Loucy (cell line): ENCODE data around the gene TMEM255A.

Source experiments
- H2AFZ ChIP-seq: fragments of 200-600 bp; sonication (generic); 2 replicates; pipeline ENCODE4 v1.6.0; 2016; ENCODE audit warnings: antibody characterized with exemption, mild to moderate bottlenecking, low read length, moderate library complexity
- H3F3A ChIP-seq: fragments of 200-600 bp; 2 replicates; pipeline ENCODE4 v1.6.0; 2016; ENCODE audit warnings: antibody characterized with exemption, low read depth, mild to moderate bottlenecking
- H3K27me3 ChIP-seq: fragments of 200-600 bp; sonication (generic); 2 replicates; pipeline ENCODE4 v1.6.1; 2014; ENCODE audit warnings: low read length, mild to moderate bottlenecking; ENCODE audit not compliant: insufficient read depth, poor library complexity, severe bottlenecking
- H3K36me3 ChIP-seq: fragments of 200-600 bp; sonication (generic); 2 replicates; pipeline ENCODE4 v1.6.1; 2016; ENCODE audit warnings: low read length; ENCODE audit not compliant: insufficient read depth
- H3K4me1 ChIP-seq: fragments of 200-600 bp; sonication (generic); 2 replicates; pipeline ENCODE4 v1.5.1; 2014; ENCODE audit warnings: low read length, mild to moderate bottlenecking; ENCODE audit not compliant: insufficient read depth, poor library complexity, severe bottlenecking
- H3K4me2 ChIP-seq: fragments of 200-600 bp; sonication (generic); 2 replicates; pipeline ENCODE4 v1.6.0; 2014; ENCODE audit warnings: antibody characterized with exemption, low read length, low read depth, mild to moderate bottlenecking; ENCODE audit not compliant: poor library complexity, severe bottlenecking
- H3K4me3 ChIP-seq: fragments of 200-600 bp; sonication (generic); 2 replicates; pipeline ENCODE4 v1.5.1; 2014; ENCODE audit warnings: low read length, mild to moderate bottlenecking, mixed read lengths; ENCODE audit not compliant: poor library complexity, severe bottlenecking
- H3K79me2 ChIP-seq: fragments of 200-600 bp; sonication (generic); 2 replicates; pipeline ENCODE4 v1.6.1; 2014; ENCODE audit warnings: low read length; ENCODE audit not compliant: insufficient read depth
- H3K9ac ChIP-seq: fragments of 200-600 bp; sonication (generic); 2 replicates; pipeline ENCODE4 v1.6.0; 2014; ENCODE audit warnings: mild to moderate bottlenecking, low read depth, low read length, moderate library complexity; ENCODE audit not compliant: poor library complexity, severe bottlenecking
- H3K9me2 ChIP-seq: fragments of 200-600 bp; sonication (generic); replicated peaks from 2 replicates; pipeline ENCODE4 v1.6.1; 2016; ENCODE audit warnings: low read depth, low read length, mixed read lengths
- H3K9me3 ChIP-seq: fragments of 200-600 bp; sonication (generic); 2 replicates; pipeline ENCODE4 v1.6.1; 2014; ENCODE audit warnings: mild to moderate bottlenecking, antibody characterized with exemption, low read length, low read depth; ENCODE audit not compliant: insufficient read depth
- H4K20me1 ChIP-seq: fragments of 200-600 bp; sonication (generic); 2 replicates; pipeline ENCODE4 v1.6.0; 2014; ENCODE audit warnings: antibody characterized with exemption, low read length, mild to moderate bottlenecking; ENCODE audit not compliant: insufficient read depth, poor library complexity, severe bottlenecking
- EZH2phosphoT487 ChIP-seq: fragments of 200-600 bp; IDR thresholded peaks from 2 replicates; pipeline ENCODE4 v1.6.1; 2018; ENCODE audit warnings: antibody characterized with exemption, mild to moderate bottlenecking, moderate library complexity, borderline replicate concordance
- TF ChIP-seq, protein P1 (sequence below): fragments of 200-600 bp; sonication (generic); conservative IDR thresholded peaks from 2 replicates; pipeline ENCODE4 v1.5.1; 2014; ENCODE audit warnings: mild to moderate bottlenecking, antibody characterized with exemption, low read length

The TMEM255A gene

DNA sequence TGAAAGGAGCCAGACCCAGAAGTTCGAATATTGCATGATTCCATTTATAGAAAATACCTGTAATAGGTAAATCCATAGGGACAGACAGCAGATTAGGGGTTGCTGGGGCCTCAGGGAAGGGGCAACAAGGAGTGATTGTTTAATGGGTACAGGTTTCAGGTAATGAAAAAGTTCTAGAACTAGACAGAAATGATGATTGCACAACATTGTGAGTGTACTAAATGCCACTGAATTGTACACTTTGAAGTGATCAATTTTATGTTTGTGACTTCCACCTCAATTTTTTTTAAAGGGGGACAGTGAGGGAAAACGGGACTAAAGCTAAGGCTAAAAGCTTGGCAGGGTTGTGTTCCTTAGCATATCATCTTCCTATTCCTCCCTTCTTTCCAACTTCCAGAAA is 37.1 kb downstream of the TMEM255A start:
- H3K4me2 ChIP-seq, result no peak overlapping the region
- H3F3A ChIP-seq, result no peaks in the 10 kb centered on the region
- no peaks in the 10 kb centered on the region for H3K27me3 ChIP-seq
- H3K4me3 ChIP-seq, result no peak overlapping the region
- H2AFZ ChIP-seq, result no peak overlapping the region
- no peaks in the 10 kb centered on the region for H3K9me3 ChIP-seq
- H3K4me1 ChIP-seq, result no peaks in the 10 kb centered on the region
- H3K36me3 ChIP-seq, result no peaks in the 10 kb centered on the region
- H4K20me1 ChIP-seq, result no peaks in the 10 kb centered on the region
- no peak overlapping the region for H3K9ac ChIP-seq
- TF ChIP-seq EZH2phosphoT487, result no peak
- TF ChIP-seq, protein P1, sequence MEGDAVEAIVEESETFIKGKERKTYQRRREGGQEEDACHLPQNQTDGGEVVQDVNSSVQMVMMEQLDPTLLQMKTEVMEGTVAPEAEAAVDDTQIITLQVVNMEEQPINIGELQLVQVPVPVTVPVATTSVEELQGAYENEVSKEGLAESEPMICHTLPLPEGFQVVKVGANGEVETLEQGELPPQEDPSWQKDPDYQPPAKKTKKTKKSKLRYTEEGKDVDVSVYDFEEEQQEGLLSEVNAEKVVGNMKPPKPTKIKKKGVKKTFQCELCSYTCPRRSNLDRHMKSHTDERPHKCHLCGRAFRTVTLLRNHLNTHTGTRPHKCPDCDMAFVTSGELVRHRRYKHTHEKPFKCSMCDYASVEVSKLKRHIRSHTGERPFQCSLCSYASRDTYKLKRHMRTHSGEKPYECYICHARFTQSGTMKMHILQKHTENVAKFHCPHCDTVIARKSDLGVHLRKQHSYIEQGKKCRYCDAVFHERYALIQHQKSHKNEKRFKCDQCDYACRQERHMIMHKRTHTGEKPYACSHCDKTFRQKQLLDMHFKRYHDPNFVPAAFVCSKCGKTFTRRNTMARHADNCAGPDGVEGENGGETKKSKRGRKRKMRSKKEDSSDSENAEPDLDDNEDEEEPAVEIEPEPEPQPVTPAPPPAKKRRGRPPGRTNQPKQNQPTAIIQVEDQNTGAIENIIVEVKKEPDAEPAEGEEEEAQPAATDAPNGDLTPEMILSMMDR, result no peak
- H3K79me2 ChIP-seq, result no peaks in the 10 kb centered on the region
- no peaks in the 10 kb centered on the region for H3K9me2 ChIP-seq

DNA sequence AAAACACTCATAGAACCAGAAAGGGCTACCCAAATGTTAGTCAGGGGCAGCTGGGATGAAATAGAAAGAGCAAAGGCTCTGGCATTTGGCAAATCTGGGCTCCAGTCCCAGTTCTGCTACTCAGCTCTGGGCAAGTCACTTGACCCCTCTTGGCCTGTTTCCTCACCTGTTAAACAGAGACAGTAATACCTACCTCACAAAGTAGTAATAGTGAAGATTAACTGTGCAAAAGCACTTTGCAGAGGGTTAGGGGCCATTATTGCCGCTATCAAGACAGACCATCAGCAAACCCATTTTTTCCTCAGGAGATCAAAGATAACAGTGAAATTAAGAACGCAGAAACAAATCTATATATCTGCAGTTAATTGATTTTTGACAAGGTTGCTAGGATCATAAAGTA is 40.0 kb downstream of the TMEM255A start:
- no peaks in the 10 kb centered on the region for H3F3A ChIP-seq
- H3K27me3 ChIP-seq, result no peaks in the 10 kb centered on the region
- H3K4me2 ChIP-seq, result no peak overlapping the region
- H3K79me2 ChIP-seq, result no peaks in the 10 kb centered on the region
- H3K4me3 ChIP-seq, result no peak overlapping the region
- no peaks in the 10 kb centered on the region for H3K4me1 ChIP-seq
- H4K20me1 ChIP-seq, result no peaks in the 10 kb centered on the region
- no peak overlapping the region for H2AFZ ChIP-seq
- no peaks in the 10 kb centered on the region for H3K9me3 ChIP-seq
- no peaks in the 10 kb centered on the region for H3K36me3 ChIP-seq
- no peak overlapping the region for H3K9ac ChIP-seq
- H3K9me2 ChIP-seq, result no peaks in the 10 kb centered on the region
- TF ChIP-seq, protein P1, result no peak
- TF ChIP-seq EZH2phosphoT487, result no peak

DNA sequence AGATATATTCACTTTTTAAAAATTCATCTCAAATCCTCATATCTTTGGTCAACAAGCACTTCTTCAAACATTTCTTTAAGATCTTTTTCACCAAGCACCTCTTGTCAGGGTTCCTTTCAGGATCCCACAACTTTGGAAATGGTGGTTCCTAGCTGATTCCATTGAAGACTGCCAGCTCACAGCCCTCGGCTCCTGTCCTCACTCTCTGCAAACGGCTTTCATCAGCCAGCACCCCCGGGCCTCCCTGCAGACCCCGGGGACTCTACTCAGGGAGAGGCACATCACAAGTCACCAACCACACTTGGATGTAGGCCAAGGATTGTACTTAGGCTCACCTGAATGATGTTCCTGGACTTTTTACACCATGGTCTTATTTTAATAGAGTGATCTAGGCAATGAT is 40.7 kb downstream of the TMEM255A start:
- H3K9me2 ChIP-seq, result no peaks in the 10 kb centered on the region
- H3K36me3 ChIP-seq, result no peaks in the 10 kb centered on the region
- H3K9ac ChIP-seq, result no peak overlapping the region
- no peaks in the 10 kb centered on the region for H3K4me1 ChIP-seq
- no peak overlapping the region for H3K4me2 ChIP-seq
- H3K4me3 ChIP-seq, result no peak overlapping the region
- no peaks in the 10 kb centered on the region for H3K79me2 ChIP-seq
- no peaks in the 10 kb centered on the region for H3F3A ChIP-seq
- no peak overlapping the region for H2AFZ ChIP-seq
- TF ChIP-seq, protein P1, result no peak
- no peak for TF ChIP-seq EZH2phosphoT487
- no peaks in the 10 kb centered on the region for H4K20me1 ChIP-seq
- no peaks in the 10 kb centered on the region for H3K27me3 ChIP-seq
- no peaks in the 10 kb centered on the region for H3K9me3 ChIP-seq
